GM21786 (cell line): ENCODE data around the gene ZC3H18.

ENCODE experiments used
- ATAC-seq: cut with Tn5 transposase; IDR thresholded peaks from one replicate; pipeline ENCODE4 v1.9.1; 2021; ENCODE audit not compliant: unreplicated experiment

Gene ZC3H18

GRCh38 chr16:88578446-88579313 is 8.5 kb downstream of the ZC3H18 start:
- ATAC-seq = no peak

GRCh38 chr16:88580371-88580770 is 10.2 kb downstream of the ZC3H18 start:
- ATAC-seq = no peak

DNA sequence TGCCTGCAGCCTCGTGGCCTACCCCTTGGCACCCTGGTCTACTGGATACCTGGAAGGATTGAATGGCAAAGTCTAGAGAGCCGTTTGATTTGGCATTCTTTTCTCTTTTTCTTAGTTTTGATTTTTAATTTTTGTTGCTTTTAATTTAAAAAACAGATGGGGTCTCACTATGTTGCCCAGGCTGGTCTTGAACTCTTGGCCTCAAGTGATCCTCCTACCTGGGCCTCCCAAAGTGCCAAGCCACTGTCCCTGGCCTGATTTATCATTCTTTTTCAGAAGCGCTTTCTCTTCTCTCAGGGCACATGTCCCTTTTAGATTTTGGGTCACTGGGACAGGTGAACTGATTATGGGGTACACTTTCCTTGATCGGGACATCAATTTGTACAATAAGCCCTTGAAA is 10.8 kb downstream of the ZC3H18 start:
- ATAC-seq = no peak

- ATAC-seq = no peak
These were observed 12.8 kb downstream of the ZC3H18 start for GRCh38 chr16:88582912-88583575.

- no peak for ATAC-seq
These were observed 14.5 kb downstream of the ZC3H18 start for GRCh38 chr16:88584676-88585075.

DNA sequence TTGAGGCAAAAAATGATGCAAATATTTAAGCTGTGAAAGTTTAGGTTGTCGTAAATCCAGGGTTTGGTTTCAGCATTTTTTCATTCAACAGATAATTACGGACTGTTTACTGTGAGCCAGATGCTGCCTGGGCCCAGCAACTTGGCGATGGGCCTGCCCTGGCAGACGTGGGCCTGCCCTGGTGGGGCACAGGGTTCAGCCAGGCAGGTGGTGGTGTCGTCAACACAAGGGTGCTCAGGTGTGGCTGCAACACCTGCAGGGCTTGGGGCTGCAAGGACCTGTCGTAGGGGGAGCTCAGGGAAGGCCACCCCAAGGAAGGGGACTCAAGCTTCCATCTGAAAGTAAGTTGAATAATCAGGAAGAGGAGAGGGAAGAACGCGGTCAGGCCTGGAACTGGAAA is 15.1 kb downstream of the ZC3H18 start:
- ATAC-seq = no peak

- ATAC-seq = no peak
These were observed 15.9 kb downstream of the ZC3H18 start for GRCh38 chr16:88585927-88586581.

DNA sequence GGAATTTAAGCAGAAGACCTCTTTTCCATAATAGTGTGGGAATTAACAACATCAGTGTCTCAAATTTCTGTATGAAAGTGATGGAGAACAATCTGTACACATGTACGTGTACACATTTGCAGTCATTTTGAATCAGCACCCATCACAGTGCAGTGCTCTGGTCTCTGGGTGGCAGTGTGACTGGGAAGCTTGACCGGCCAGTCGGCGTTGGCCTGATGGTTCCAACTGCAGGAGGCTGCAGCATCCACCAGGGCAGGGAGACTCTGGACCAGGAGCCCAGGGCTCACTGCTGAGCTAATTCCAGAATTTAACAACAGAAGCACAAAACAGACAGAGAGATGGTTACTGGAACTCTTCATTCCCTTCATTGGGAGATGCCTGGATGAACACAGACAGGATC is 17.9 kb downstream of the ZC3H18 start:
- no peak for ATAC-seq

DNA sequence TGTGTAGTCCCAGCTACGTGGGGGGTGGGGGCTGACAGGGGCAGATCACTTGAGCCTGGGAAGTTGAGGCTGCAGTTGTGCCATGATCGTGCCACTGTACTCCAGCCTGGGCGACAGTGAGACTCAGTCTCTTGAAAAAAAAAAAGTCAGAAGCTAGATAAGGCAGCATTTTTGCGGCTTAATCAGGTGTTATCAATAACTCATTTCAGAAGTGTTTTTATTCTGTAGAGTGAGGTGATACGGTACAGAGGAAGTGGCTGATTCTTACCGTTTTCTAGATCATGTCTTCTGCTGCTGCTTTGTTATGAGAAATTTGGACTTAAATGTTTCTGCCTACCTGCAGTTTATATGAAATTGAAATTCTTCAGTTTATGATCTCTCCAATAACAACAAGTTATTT is 18.6 kb downstream of the ZC3H18 start:
- ATAC-seq = no peak

GRCh38 chr16:88589441-88589840 is 19.2 kb downstream of the ZC3H18 start:
- ATAC-seq = no peak

DNA sequence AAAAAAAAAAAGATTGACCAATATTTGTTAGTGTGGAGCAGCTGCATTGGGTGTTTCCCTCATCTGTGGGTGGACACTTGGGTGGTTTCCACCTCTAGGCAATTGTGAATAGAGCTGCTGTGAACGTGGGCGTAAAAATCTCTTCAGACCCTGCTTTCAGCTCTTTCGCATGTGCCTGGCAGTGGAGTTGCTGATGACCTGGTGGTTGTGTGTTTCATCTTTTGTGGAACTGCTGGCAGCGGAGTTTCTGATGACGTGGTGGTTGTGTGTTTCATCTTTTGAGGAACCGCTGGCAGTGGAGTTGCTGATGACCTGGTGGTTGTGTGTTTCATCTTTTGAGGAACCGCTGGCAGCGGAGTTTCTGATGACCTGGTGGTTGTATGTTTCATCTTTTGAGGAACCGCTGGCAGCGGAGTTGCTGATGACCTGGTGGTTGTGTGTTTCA is 21.4 kb downstream of the ZC3H18 start:
- no peak for ATAC-seq

GRCh38 chr16:88593061-88593460 is 22.9 kb downstream of the ZC3H18 start:
- ATAC-seq = no peak

GRCh38 chr16:88593489-88593888 is 23.3 kb downstream of the ZC3H18 start:
- ATAC-seq = no peak

DNA sequence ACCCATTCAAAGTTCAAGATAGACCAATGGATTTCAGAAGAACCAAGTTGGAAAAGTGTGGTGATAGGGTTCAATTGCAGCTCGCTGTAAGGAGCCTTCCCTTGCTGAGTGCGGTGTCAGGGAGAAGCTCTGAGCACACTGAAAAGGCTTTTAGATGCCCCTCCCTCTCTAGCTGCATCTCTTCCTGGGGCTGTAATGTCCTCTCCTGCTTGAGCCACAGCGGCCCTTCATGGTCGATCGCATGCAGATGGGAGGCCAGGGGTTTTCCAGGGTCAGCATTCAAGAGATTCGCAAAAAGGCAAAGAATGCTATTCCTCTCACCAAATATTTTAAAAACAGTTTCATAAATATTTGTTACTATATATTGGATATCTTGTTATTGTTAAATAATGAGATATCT is 23.7 kb downstream of the ZC3H18 start:
- ATAC-seq = no peak

GRCh38 chr16:88595101-88595500 is 24.9 kb downstream of the ZC3H18 start:
- no peak for ATAC-seq

- ATAC-seq = no peak
These were observed 25.7 kb downstream of the ZC3H18 start for GRCh38 chr16:88595921-88596320.

- no peak for ATAC-seq
These were observed 26.3 kb downstream of the ZC3H18 start for GRCh38 chr16:88596483-88596882.

DNA sequence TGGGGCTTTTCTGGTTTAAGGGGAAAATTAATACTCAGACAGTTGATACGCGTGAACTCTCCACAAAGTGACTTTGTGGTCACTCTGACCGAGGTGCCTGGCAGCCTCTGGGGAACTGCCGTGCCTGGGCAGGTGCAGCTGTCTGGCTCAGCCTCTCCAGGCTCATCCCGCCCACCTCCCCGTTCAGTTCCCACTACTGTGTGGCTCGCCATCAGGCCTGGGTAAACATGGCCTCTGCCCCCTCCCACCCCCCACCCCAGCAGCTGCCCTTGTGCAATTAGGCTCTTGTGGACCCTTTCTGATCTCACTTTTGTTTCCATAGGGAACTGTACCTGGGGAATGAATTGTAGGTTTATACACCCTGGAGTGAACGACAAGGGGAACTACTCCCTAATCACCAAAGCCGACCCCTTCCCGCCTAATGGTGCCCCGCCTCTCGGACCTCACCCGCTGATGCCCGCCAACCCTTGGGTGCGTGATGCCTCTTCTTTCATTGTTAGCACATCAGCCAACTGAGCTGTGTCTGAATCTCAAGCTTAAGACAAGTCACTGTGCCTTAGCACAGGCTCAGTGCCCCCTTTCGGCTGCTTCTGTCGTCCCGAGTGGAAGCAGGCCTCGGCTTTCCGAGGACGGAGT is 27.8 kb downstream of the ZC3H18 start:
- ATAC-seq = no peak

- no peak for ATAC-seq
These were observed 29.0 kb downstream of the ZC3H18 start for GRCh38 chr16:88599092-88599733.

DNA sequence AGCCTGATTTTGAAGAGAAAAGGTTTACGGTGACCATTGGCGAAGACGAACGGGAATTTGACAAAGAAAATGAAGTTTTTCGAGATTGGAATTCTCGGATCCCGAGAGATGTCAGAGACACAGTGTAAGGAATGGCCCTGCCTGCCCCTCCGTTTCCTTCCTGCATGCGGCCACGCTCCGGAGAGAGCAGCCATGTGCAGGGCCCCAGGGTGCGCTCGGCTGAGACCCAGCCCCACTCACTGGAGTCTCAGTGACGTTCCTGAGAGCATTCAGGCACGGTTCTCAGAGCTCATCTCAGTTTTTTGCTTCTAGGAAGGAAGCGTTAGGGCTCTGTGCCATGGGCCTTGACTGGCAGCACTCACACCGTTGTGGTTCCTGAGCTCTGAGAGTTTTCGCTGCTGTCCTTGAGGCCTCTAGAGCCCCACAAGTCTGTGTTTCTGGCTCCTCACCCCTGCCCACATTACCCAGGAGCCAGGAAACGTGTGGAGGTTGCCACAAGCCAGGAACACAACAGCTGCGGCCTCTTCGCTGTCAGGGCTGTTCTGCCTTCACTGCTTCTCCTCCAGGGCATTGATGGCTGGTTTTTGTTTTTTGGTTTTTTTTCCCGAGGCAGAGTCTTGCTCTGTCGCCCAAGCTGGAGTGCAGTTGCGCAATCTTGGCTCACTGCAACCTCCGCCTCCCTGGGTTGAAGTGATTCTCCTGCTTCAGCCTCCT is 29.8 kb downstream of the ZC3H18 start:
- ATAC-seq = no peak
